Stimulated activated CD4-positive, alpha-beta T cell treated with anti-CD3 and anti-CD28 coated beads, Interleukin-1b, Interleukin-23, amount 100 ng/mL, for 24 hours (primary cell): ENCODE results near the gene LPP.

Source experiments
- DNase-seq, 4 experiments: peaks; one replicate each; pipeline ENCODE4 v3.0.0-alpha.2; 2020; ENCODE audit warnings: low read depth in 4 of 4, low spot score in 1 of 4

LPP gene

GRCh38 chr3:188468196-188468595 is 314.2 kb downstream of the LPP start:
- DNase-seq: no peak

- no peak for DNase-seq
These were observed 314.7 kb downstream of the LPP start for GRCh38 chr3:188468662-188469061.

- DNase-seq: no peak
These were observed 315.4 kb downstream of the LPP start for GRCh38 chr3:188469228-188469885.

- no peak for DNase-seq
These were observed 316.7 kb downstream of the LPP start for GRCh38 chr3:188470508-188471130.

- DNase-seq: no peak
These were observed 317.8 kb downstream of the LPP start for GRCh38 chr3:188471723-188472122.

- DNase-seq: no peak
These were observed 318.4 kb downstream of the LPP start for GRCh38 chr3:188472336-188472735.

GRCh38 chr3:188473045-188473444 is 319.1 kb downstream of the LPP start:
- DNase-seq: no peak

GRCh38 chr3:188473591-188474288 is 319.8 kb downstream of the LPP start:
- DNase-seq: no peak

- DNase-seq: no peak
These were observed 323.0 kb downstream of the LPP start for GRCh38 chr3:188476935-188477334.

- no peak for DNase-seq
These were observed 326.1 kb downstream of the LPP start for GRCh38 chr3:188480011-188480410.

- no peak for DNase-seq
These were observed 329.0 kb downstream of the LPP start for GRCh38 chr3:188482929-188483328.

- DNase-seq: no peak
These were observed 332.2 kb downstream of the LPP start for GRCh38 chr3:188486126-188486525.

GRCh38 chr3:188486952-188487351 is 333.0 kb downstream of the LPP start:
- DNase-seq: no peak

- no peak for DNase-seq
These were observed 333.7 kb downstream of the LPP start for GRCh38 chr3:188487652-188488051.

GRCh38 chr3:188488801-188489200 is 334.8 kb downstream of the LPP start:
- no peak for DNase-seq

GRCh38 chr3:188489639-188490405 is 335.9 kb downstream of the LPP start:
- DNase-seq: no peak

GRCh38 chr3:188490416-188490815 is 336.5 kb downstream of the LPP start:
- DNase-seq: no peak

GRCh38 chr3:188491276-188491687 is 337.3 kb downstream of the LPP start:
- DNase-seq: no peak

GRCh38 chr3:188496390-188496789 is 342.4 kb downstream of the LPP start:
- no peak for DNase-seq

GRCh38 chr3:188497021-188497420 is 343.1 kb downstream of the LPP start:
- no peak for DNase-seq

- DNase-seq: no peak
These were observed 349.7 kb downstream of the LPP start for GRCh38 chr3:188503647-188504046.

GRCh38 chr3:188505151-188505550 is 351.2 kb downstream of the LPP start:
- no peak for DNase-seq
